SK-N-SH (cell line): ENCODE data around the gene FRYL. TPM values are rescaled to one million over a fixed set of nuclear protein-coding genes. Genes with fewer than 3 reads are reported as not detected.
A peak's percentile ranks its signal among the peaks of the same experiment; 100 is the strongest.

Experiments
- CTCF ChIA-PET: fragments of 300-600, 350-600 bp; formaldehyde crosslinking; extraction: SDS; loops from one replicate; lab custom pipeline; 2021; lab: Yijun Ruan, JAX
- POLR2A ChIA-PET: fragments of 350-600 bp; sonication (Branson Sonifier 250); formaldehyde crosslinking; extraction: SDS; loops from one replicate; lab custom pipeline; 2020; ENCODE audit warnings: antibody characterized with exemption, inconsistent platforms; lab: Yijun Ruan, JAX
- DNase-seq: peaks from one replicate; pipeline ENCODE4 v3.0.0; 2012
- H2AFZ ChIP-seq: fragments of 200-600 bp; sonication (generic); 2 replicates; pipeline ENCODE4 v1.8.1; 2016; ENCODE audit warnings: antibody characterized with exemption, mild to moderate bottlenecking, low read depth
- H3F3A ChIP-seq: fragments of 200-600 bp; sonication (generic); replicated peaks from 2 replicates; pipeline ENCODE3; 2016; ENCODE audit warnings: antibody characterized with exemption, mild to moderate bottlenecking; ENCODE audit not compliant: insufficient read depth
- H3K27ac ChIP-seq, 2 experiments: fragments of 200-500 bp in 1 of 2; fragments of 200-600 bp in 1 of 2; sonication (Bioruptor generic) in 1 of 2; sonication (generic), shearing (Covaris generic) in 1 of 2; 2 replicates each; pipeline versions ENCODE4 v1.5.1 to v1.6.1; 2014 to 2016; ENCODE audit warnings: low read depth in 2 of 2, inconsistent platforms in 1 of 2, low read length in 1 of 2, mild to moderate bottlenecking in 1 of 2, mixed read lengths in 1 of 2
- H3K27me3 ChIP-seq: fragments of 200-600 bp; sonication (generic), shearing (Covaris generic); 2 replicates; pipeline ENCODE4 v1.6.1; 2016; ENCODE audit warnings: mixed run types; ENCODE audit not compliant: insufficient read depth
- H3K36me3 ChIP-seq, 2 experiments: fragments of 200-500 bp in 1 of 2; fragments of 200-600 bp in 1 of 2; sonication (Bioruptor generic) in 1 of 2; sonication (generic) in 1 of 2; replicated peaks in 1 of 2; 2 replicates each; pipeline versions ENCODE3 to v1.5.1; 2014 to 2016; ENCODE audit warnings: low read length in 1 of 2, mild to moderate bottlenecking in 1 of 2; ENCODE audit not compliant: insufficient read depth in 2 of 2, control insufficient read depth in 1 of 2
- H3K4me1 ChIP-seq, 2 experiments: fragments of 200-500 bp in 1 of 2; fragments of 200-600 bp in 1 of 2; sonication (Bioruptor generic) in 1 of 2; sonication (generic), shearing (Covaris generic) in 1 of 2; 2 replicates each; pipeline versions ENCODE4 v1.5.1 to v1.6.1; 2014 to 2016; ENCODE audit warnings: low read depth in 1 of 2, low read length in 1 of 2, mixed run types in 1 of 2; ENCODE audit not compliant: insufficient read depth in 2 of 2, control insufficient read depth in 1 of 2
- H3K4me2 ChIP-seq: fragments of 200-600 bp; sonication (generic), shearing (Covaris generic); 2 replicates; pipeline ENCODE4 v1.6.1; 2017; ENCODE audit warnings: mixed run types
- H3K4me3 ChIP-seq, 2 experiments: fragments of 200-500 bp in 1 of 2; fragments of 200-600 bp in 1 of 2; sonication (Bioruptor generic) in 1 of 2; sonication (generic), shearing (Covaris generic) in 1 of 2; 2 replicates each; pipeline versions ENCODE4 v1.5.1 to v1.8.1; 2014 to 2016; ENCODE audit warnings: low read depth in 2 of 2, inconsistent platforms in 1 of 2, low read length in 1 of 2, mild to moderate bottlenecking in 1 of 2, mixed read lengths in 1 of 2, moderate library complexity in 1 of 2
- H3K79me2 ChIP-seq: fragments of 200-600 bp; sonication (generic); 2 replicates; pipeline ENCODE4 v1.8.1; 2017; ENCODE audit warnings: mild to moderate bottlenecking; ENCODE audit not compliant: insufficient read depth
- H3K9ac ChIP-seq: fragments of 200-600 bp; sonication (generic); 2 replicates; pipeline ENCODE4 v1.6.1; 2017; ENCODE audit warnings: mixed run types
- H3K9me2 ChIP-seq: fragments of 200-600 bp; sonication (generic); 2 replicates; pipeline ENCODE4 v1.6.1; 2017; ENCODE audit warnings: mixed run types
- H3K9me3 ChIP-seq: fragments of 200-600 bp; sonication (generic); 2 replicates; pipeline ENCODE4 v1.6.1; 2017; ENCODE audit warnings: mixed run types, mild to moderate bottlenecking, moderate library complexity
- H4K20me1 ChIP-seq: fragments of 200-600 bp; sonication (generic); 2 replicates; pipeline ENCODE4 v1.6.1; 2017; ENCODE audit warnings: mild to moderate bottlenecking, mixed run types; ENCODE audit not compliant: insufficient read depth
- CTCF ChIP-seq: fragments of 200-600 bp; sonication (generic); IDR thresholded peaks from 2 replicates; pipeline ENCODE4 v1.6.1; 2017; ENCODE audit warnings: antibody characterized with exemption, mild to moderate bottlenecking, moderate library complexity
- ELF1 ChIP-seq: IDR thresholded peaks from 2 replicates; pipeline ENCODE4 v1.4.0; 2012
- EP300 ChIP-seq, 2 experiments: IDR thresholded peaks; 2 replicates each; pipeline versions ENCODE4 v1.4.0 to v1.6.1; 2012; ENCODE audit warnings: borderline replicate concordance in 1 of 2, low read depth in 1 of 2, low read length in 1 of 2
- EZH2phosphoT487 ChIP-seq: fragments of 200-600 bp; sonication (generic); IDR thresholded peaks from 2 replicates; pipeline ENCODE4 v1.6.1; 2017; ENCODE audit warnings: low read depth, mixed run types, mild to moderate bottlenecking, antibody characterized with exemption, moderate library complexity, borderline replicate concordance
- FOXJ3 ChIP-seq: sonication (generic); formaldehyde crosslinking; IDR thresholded peaks from 2 replicates; pipeline ENCODE4 v1.5.1; 2020; ENCODE audit warnings: mild to moderate bottlenecking, missing genetic modification reagents
- GABPA ChIP-seq: IDR thresholded peaks from 2 replicates; pipeline ENCODE4 v1.4.0; 2012; ENCODE audit warnings: low read depth, mild to moderate bottlenecking
- IRF3 ChIP-seq: fragments of 150-350 bp; IDR thresholded peaks from 2 replicates; pipeline ENCODE4 v1.6.1; 2016; ENCODE audit warnings: mild to moderate bottlenecking, low read depth, low read length
- MAX ChIP-seq: IDR thresholded peaks from 2 replicates; pipeline ENCODE4 v1.4.0; 2012; ENCODE audit warnings: low read depth
- MXI1 ChIP-seq: IDR thresholded peaks from 2 replicates; pipeline ENCODE4 v1.6.1; 2012; ENCODE audit warnings: mild to moderate bottlenecking, low read depth, low read length, improper control_type of control experiment
- NRF1 ChIP-seq: IDR thresholded peaks from 2 replicates; pipeline ENCODE4 v1.6.1; 2012; ENCODE audit warnings: low read depth, mild to moderate bottlenecking, low read length
- POLR2AphosphoS5 ChIP-seq: IDR thresholded peaks from 2 replicates; pipeline ENCODE4 v1.6.1; 2012; ENCODE audit warnings: low read depth, low read length
- RAD21 ChIP-seq: IDR thresholded peaks from 2 replicates; pipeline ENCODE4 v1.6.1; 2012; ENCODE audit warnings: mild to moderate bottlenecking, low read length
- RCOR1 ChIP-seq: fragments of 150-350 bp; IDR thresholded peaks from 2 replicates; pipeline ENCODE4 v1.6.1; 2017; ENCODE audit warnings: antibody characterized with exemption, low read length
- RFX5 ChIP-seq: IDR thresholded peaks from 2 replicates; pipeline ENCODE4 v1.6.1; 2012; ENCODE audit warnings: mild to moderate bottlenecking, improper control_type of control experiment, low read length
- SMC3 ChIP-seq: IDR thresholded peaks from 2 replicates; pipeline ENCODE4 v1.6.1; 2012; ENCODE audit warnings: low read depth, low read length, improper control_type of control experiment
- TAF1 ChIP-seq: IDR thresholded peaks from 2 replicates; pipeline ENCODE4 v1.6.1; 2012; ENCODE audit warnings: low read depth, mild to moderate bottlenecking, low read length, moderate library complexity, borderline replicate concordance
- TCF12 ChIP-seq: IDR thresholded peaks from 2 replicates; pipeline ENCODE4 v1.4.0; 2012
- TEAD4 ChIP-seq: IDR thresholded peaks from 2 replicates; pipeline ENCODE4 v1.4.0; 2012; ENCODE audit warnings: mild to moderate bottlenecking, borderline replicate concordance; ENCODE audit not compliant: insufficient read depth
- USF2 ChIP-seq: fragments of 150-350 bp; IDR thresholded peaks from 2 replicates; pipeline ENCODE4 v1.6.1; 2017; ENCODE audit warnings: antibody characterized with exemption, low read length, low read depth, borderline replicate concordance
- YY1 ChIP-seq: IDR thresholded peaks from 2 replicates; pipeline ENCODE4 v1.4.0; 2012; ENCODE audit warnings: low read depth, mild to moderate bottlenecking
- WGBS: methylation state at CpG from one replicate; pipeline ENCODE4 v1.1.6; 2017; ENCODE audit warnings: low lambda C conversion rate; 5-methylcytosine and 5-hydroxymethylcytosine counted together
- polyA plus RNA-seq, 3 experiments: library from polyadenylated mRNA; depleted of rRNA; stranded (reverse); fragments of >200 nt; gene quantifications; 2 replicates each; pipeline ENCODE4 v1.2.3, GENCODE V29; 2012
- TF ChIP-seq, protein P1 (sequence below): IDR thresholded peaks from 2 replicates; pipeline ENCODE4 v1.4.0; 2012; ENCODE audit warnings: low read depth, borderline replicate concordance

Gene FRYL
- polyA plus RNA-seq, 1 of the 3 experiments (the other 2 are of a cell fraction): 8.2 TPM

DNA sequence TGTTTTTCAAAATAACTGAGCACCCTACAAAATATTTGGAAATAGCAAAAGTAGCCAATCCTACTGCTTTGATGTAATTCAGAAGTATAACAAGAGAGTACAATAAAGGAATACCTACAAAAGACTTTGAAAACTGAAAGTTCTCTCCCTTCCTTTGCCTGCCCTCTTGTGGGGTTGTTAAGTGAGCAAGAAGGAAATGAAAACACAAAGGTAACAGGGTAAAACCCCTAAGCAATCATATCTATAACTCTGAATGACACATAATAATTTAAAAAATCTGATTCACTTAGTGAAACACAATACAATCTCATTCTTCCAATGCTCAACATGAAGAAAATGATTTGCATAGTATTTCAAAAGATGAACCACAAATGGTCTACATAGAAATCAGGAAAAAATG lies 98.2 kb downstream of the FRYL start:
- H3K4me1 ChIP-seq: peaks cover 8 to 12% of the 10 kb centered on the region in 2 experiments; a peak in 3 of 4 replicates
- CTCF ChIA-PET: no interaction called here
- H3K4me2 ChIP-seq: no peak overlapping the region
- no peak overlapping the region for H3K9ac ChIP-seq
- no peaks in the 10 kb centered on the region for H3K9me3 ChIP-seq
- no peaks in the 10 kb centered on the region; the same call in 1 of the 2 replicates for H3K9me2 ChIP-seq
- peak; percentile 50 for TF ChIP-seq SMC3
- peak; percentile 59 for TF ChIP-seq RAD21
- TF ChIP-seq GABPA: no peak
- TF ChIP-seq TCF12: no peak
- TF ChIP-seq CTCF: peak; percentile 54
- TF ChIP-seq NRF1: no peak
- no peak for TF ChIP-seq TEAD4
- no peak for TF ChIP-seq POLR2AphosphoS5
- TF ChIP-seq EZH2phosphoT487: no peak
- no peak for TF ChIP-seq USF2
- no peak for TF ChIP-seq RCOR1
- no peak for TF ChIP-seq EP300 (IDR thresholded peaks at IDR 0.05; ENCODE audit: borderline replicate concordance in 1 of 2, low read depth in 1 of 2, low read length in 1 of 2)
- no peak for TF ChIP-seq ELF1
- TF ChIP-seq TAF1: no peak
- TF ChIP-seq FOXJ3: no peak
- TF ChIP-seq, all 33 proteins: peak for 3
- Histone ChIP-seq H3K4me3 (no peak overlapping the region), H3K27me3 (no peaks in the 10 kb centered on the region), H4K20me1 (no peaks in the 10 kb centered on the region), H3K79me2 (peaks cover 72% of the 10 kb centered on the region), H3F3A (no peaks in the 10 kb centered on the region), H3K27ac (no peak overlapping the region), H2AFZ (no peak overlapping the region), H3K36me3 (peaks cover 0 to 8% of the 10 kb centered on the region in 2 experiments)
- POLR2A ChIA-PET: no interaction called here
- no peak for DNase-seq

DNA sequence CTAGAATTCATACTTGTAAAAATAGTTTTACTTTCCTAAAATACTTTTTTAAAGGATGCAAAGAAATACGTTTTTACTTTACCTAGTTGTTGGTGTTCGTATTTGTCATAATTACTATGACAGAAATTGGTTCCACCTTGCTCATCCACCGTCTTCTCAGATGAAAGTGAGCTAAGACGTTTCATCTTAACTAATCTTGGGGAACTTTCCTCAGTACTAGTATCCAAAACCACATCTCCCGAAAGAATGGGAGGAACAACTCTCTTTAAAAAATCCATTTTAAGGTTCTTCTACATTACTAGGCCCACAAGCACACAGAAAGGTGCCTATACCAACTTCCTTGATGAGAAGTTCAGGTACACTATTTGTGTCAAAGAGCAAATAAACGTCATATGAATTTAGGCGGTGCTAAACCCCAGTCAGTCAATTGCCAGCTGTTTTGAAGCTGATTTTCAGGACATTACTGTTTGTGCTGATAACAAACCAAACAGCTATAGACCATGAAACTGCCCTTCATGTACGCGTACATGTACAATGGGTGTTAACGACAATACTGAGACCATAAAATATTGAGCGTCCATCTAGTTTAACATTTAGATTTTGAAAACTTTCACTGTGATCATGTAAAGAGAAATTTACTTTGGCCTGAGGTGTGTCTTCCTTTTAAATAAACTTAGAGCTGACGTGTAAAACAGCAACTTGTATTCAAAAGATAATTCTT lies 99.1 kb downstream of the FRYL start:
- Histone ChIP-seq H3K4me2 (no peak overlapping the region), H3K9me3 (no peaks in the 10 kb centered on the region), H3K36me3 (peaks cover 0 to 8% of the 10 kb centered on the region in 2 experiments), H3K27ac (no peak overlapping the region), H3K79me2 (peaks cover 64% of the 10 kb centered on the region), H3K9me2 (no peaks in the 10 kb centered on the region; the same call in 1 of the 2 replicates), H3K27me3 (no peaks in the 10 kb centered on the region), H4K20me1 (no peaks in the 10 kb centered on the region), H3K4me3 (no peak overlapping the region), H3K4me1 (peaks cover 2 to 12% of the 10 kb centered on the region in 2 experiments; a peak in 3 of 4 replicates), H2AFZ (no peak overlapping the region), H3K9ac (no peak overlapping the region), H3F3A (no peaks in the 10 kb centered on the region)
- 95% methylated on average over 12 of the region's 12 CpGs for WGBS
- POLR2A ChIA-PET: no interaction called here
- DNase-seq: no peak
- CTCF ChIA-PET: interaction anchor here (0.8 kb wide), 1 partner anchor 9 kb away, joined by 3 read pairs; no protein-coding TSS in a partner anchor
- TF ChIP-seq EZH2phosphoT487 (no peak), MXI1 (no peak), USF2 (no peak), IRF3 (no peak), YY1 (no peak), NRF1 (no peak), SMC3 (no peak), MAX (no peak), ELF1 (no peak), RFX5 (no peak), RCOR1 (no peak), TEAD4 (no peak), TAF1 (no peak)
- TF ChIP-seq, protein P1, sequence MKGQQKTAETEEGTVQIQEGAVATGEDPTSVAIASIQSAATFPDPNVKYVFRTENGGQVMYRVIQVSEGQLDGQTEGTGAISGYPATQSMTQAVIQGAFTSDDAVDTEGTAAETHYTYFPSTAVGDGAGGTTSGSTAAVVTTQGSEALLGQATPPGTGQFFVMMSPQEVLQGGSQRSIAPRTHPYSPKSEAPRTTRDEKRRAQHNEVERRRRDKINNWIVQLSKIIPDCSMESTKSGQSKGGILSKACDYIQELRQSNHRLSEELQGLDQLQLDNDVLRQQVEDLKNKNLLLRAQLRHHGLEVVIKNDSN: no peak
